Caco-2 (cell line): ENCODE measurements around the gene ADCYAP1R1. TPM values are rescaled to one million over a fixed set of nuclear protein-coding genes. Genes with fewer than 3 reads are reported as not detected.
A peak's percentile ranks its signal among the peaks of the same experiment; 100 is the strongest.

Experiments
- BruUV-seq: library from RNA; stranded (reverse); fragments of 400-500 nt; replicated peaks from 2 replicates; lab custom pipeline; 2021; lab: Mats Ljungman, UMichigan
- CTCF ChIA-PET: fragments of 300-600 bp; sonication (Branson Sonifier 250); formaldehyde crosslinking; loops from one replicate; lab custom pipeline; 2022; ENCODE audit warnings: antibody characterized with exemption; lab: Charles Lee
- POLR2A ChIA-PET: fragments of 300-600 bp; sonication (Branson Sonifier 250); formaldehyde crosslinking; loops from one replicate; lab custom pipeline; 2022; ENCODE audit warnings: antibody characterized with exemption; lab: Charles Lee
- DNase-seq, 2 experiments: peaks; one replicate each; pipeline versions ENCODE4 v3.0.0 to v3.0.0-alpha.2; 2020 to 2022
- H3K27me3 ChIP-seq: replicated peaks from 2 replicates; pipeline ENCODE4 v1.6.0; 2011; ENCODE audit warnings: low read length; ENCODE audit not compliant: control insufficient read depth, insufficient read depth
- H3K36me3 ChIP-seq: 2 replicates; pipeline ENCODE4 v1.5.1; 2011; ENCODE audit warnings: low read length; ENCODE audit not compliant: control insufficient read depth, insufficient read depth
- H3K4me1 ChIP-seq: fragments of 250-450 bp; sonication (Bioruptor Pico); 2 replicates; pipeline ENCODE4 v1.5.1; 2020; ENCODE audit warnings: mild to moderate bottlenecking
- H3K4me3 ChIP-seq: 2 replicates; pipeline ENCODE4 v1.5.1; 2011; ENCODE audit warnings: low read depth, mild to moderate bottlenecking, control low read depth, low read length
- H3K9me3 ChIP-seq: fragments of 250-450 bp; sonication (Bioruptor Pico); 2 replicates; pipeline ENCODE4 v1.5.1; 2020; ENCODE audit warnings: mild to moderate bottlenecking, moderate library complexity
- H3K27ac Mint-ChIP-seq: one replicate; pipeline ENCODE4 v1.8.0; 2022; ENCODE audit warnings: mixed read lengths; ENCODE audit not compliant: unreplicated experiment
- H3K27me3 Mint-ChIP-seq: one replicate; pipeline ENCODE4 v1.8.0; 2022; ENCODE audit warnings: mixed read lengths; ENCODE audit not compliant: insufficient read depth, unreplicated experiment
- H3K36me3 Mint-ChIP-seq: one replicate; pipeline ENCODE4 v1.8.0; 2022; ENCODE audit warnings: mild to moderate bottlenecking, mixed read lengths; ENCODE audit not compliant: insufficient read depth, unreplicated experiment
- H3K4me1 Mint-ChIP-seq: one replicate; pipeline ENCODE4 v1.8.0; 2022; ENCODE audit warnings: low read depth, mixed read lengths; ENCODE audit not compliant: unreplicated experiment
- H3K4me3 Mint-ChIP-seq: one replicate; pipeline ENCODE4 v1.8.0; 2022; ENCODE audit warnings: mild to moderate bottlenecking, moderate library complexity, mixed read lengths; ENCODE audit not compliant: unreplicated experiment
- H3K9me3 Mint-ChIP-seq: one replicate; pipeline ENCODE4 v1.8.0; 2022; ENCODE audit warnings: mixed read lengths; ENCODE audit not compliant: unreplicated experiment
- intact Hi-C: fragments of 100-400 bp; cut with micrococcal nuclease; formaldehyde crosslinking; loops from one replicate; pipeline ENCODE4 v1.10.0; 2022; ENCODE audit not compliant: unreplicated experiment
- total RNA-seq: library from RNA; stranded (reverse); gene quantifications from 2 replicates; pipeline ENCODE4 v1.2.3, GENCODE V29; 2022
- TF ChIP-seq, protein P1 (sequence below), 2 experiments: fragments of 200-600 bp in 1 of 2; IDR thresholded peaks; 1 replicate in 1 of 2; 2 replicates in 1 of 2; pipeline versions ENCODE4 v1.5.1 to v1.8.0; 2011 to 2022; ENCODE audit warnings: antibody characterized with exemption in 1 of 2, control low read depth in 1 of 2, inconsistent platforms in 1 of 2, low read depth in 1 of 2, low read length in 1 of 2, mild to moderate bottlenecking in 1 of 2, moderate library complexity in 1 of 2; ENCODE audit not compliant: insufficient read depth in 1 of 2, severe bottlenecking in 1 of 2, unreplicated experiment in 1 of 2

ADCYAP1R1 gene
- total RNA-seq, 1 experiment from 2014 or later, result not detected

DNA sequence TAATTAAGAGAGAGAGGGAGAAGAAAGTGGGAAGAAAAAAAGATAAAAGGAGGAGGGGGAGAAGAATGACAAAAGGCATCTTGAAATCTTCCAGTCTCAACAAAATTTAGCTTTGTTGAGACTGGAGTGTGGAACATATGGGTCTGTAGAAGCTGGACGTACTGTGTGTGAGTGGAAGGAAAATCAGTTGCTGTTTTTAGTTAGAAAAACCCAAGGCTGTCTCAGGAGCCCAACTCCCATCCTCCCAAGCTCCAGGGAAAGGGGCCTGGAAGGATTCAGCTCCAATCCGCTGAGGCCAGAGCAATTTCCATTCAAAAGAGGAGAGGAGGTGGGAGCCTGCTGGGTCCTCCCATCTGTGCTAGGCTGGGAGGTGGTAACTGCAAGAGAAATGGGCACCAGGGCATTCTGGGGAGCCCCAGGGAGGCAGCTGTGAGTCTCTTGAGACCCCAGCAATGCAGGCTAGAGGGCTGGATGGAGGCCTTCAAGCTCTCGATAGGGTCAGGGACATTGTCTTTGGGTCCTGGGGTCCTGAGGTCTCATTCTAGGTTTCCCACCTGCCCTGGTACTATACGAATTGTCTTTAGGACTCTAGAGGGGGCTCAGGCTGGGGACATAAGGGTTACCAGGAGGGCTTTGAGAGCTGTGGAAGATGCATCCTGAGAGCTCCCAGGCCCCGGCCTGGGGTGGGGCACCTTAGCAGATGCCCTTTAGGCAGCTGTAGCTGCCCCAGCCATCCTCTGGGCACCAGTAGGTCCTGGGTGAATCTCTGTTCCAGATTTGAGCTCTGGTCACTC lies 21.4 kb downstream of the ADCYAP1R1 start:
- H3K27me3 Mint-ChIP-seq, result peaks cover 24% of the 10 kb centered on the region
- no TSS peak for BruUV-seq
- Histone ChIP-seq H3K36me3 (no peaks in the 10 kb centered on the region), H3K4me1 (no peaks in the 10 kb centered on the region), H3K4me3 (no peak overlapping the region), H3K9me3 (no peaks in the 10 kb centered on the region), H3K27me3 (peaks cover 3% of the 10 kb centered on the region; the same call in 1 of the 2 replicates)
- ChIA-PET POLR2A (no interaction called here), CTCF (no interaction called here)
- H3K4me1 Mint-ChIP-seq, result no peaks in the 10 kb centered on the region
- intact Hi-C loops, result no loop called here
- TF ChIP-seq, protein P1, sequence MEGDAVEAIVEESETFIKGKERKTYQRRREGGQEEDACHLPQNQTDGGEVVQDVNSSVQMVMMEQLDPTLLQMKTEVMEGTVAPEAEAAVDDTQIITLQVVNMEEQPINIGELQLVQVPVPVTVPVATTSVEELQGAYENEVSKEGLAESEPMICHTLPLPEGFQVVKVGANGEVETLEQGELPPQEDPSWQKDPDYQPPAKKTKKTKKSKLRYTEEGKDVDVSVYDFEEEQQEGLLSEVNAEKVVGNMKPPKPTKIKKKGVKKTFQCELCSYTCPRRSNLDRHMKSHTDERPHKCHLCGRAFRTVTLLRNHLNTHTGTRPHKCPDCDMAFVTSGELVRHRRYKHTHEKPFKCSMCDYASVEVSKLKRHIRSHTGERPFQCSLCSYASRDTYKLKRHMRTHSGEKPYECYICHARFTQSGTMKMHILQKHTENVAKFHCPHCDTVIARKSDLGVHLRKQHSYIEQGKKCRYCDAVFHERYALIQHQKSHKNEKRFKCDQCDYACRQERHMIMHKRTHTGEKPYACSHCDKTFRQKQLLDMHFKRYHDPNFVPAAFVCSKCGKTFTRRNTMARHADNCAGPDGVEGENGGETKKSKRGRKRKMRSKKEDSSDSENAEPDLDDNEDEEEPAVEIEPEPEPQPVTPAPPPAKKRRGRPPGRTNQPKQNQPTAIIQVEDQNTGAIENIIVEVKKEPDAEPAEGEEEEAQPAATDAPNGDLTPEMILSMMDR (IDR thresholded peaks at IDR 0.05; ENCODE audit: insufficient read depth in 1 of 2, low read depth in 1 of 2, low read length in 1 of 2, severe bottlenecking in 1 of 2, unreplicated experiment in 1 of 2), result no peak
- no peak for DNase-seq
- no peak overlapping the region for H3K4me3 Mint-ChIP-seq
- H3K36me3 Mint-ChIP-seq, result no peaks in the 10 kb centered on the region
- no peaks in the 10 kb centered on the region for H3K9me3 Mint-ChIP-seq
- no peak overlapping the region for H3K27ac Mint-ChIP-seq

DNA sequence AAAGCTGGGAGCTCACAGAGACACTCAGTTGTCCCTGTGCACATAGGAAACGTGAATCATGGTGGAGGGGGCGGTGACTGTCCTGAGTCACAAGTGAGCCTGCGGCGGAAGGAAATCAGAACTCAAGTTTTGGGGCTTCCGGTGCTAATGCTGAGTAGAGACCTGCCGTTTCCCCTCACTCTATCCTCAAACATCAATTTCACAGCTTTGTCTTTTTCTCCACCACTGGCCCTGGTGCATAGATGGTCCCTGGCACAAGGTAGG lies 21.9 kb downstream of the ADCYAP1R1 start:
- peaks cover 24% of the 10 kb centered on the region for H3K27me3 Mint-ChIP-seq
- BruUV-seq, result no TSS peak
- TF ChIP-seq, protein P1 (IDR thresholded peaks at IDR 0.05; ENCODE audit: insufficient read depth in 1 of 2, low read depth in 1 of 2, low read length in 1 of 2, severe bottlenecking in 1 of 2, unreplicated experiment in 1 of 2), result no peak
- H3K4me3 ChIP-seq, result no peak overlapping the region
- no peaks in the 10 kb centered on the region for H3K9me3 ChIP-seq
- POLR2A ChIA-PET, result no interaction called here
- H3K4me1 Mint-ChIP-seq, result no peaks in the 10 kb centered on the region
- intact Hi-C loops, result no loop called here
- H3K36me3 Mint-ChIP-seq, result no peaks in the 10 kb centered on the region
- peak in 1 of 2 experiments; percentile 5 for DNase-seq
- peaks cover 3% of the 10 kb centered on the region; the same call in 1 of the 2 replicates for H3K27me3 ChIP-seq
- no peaks in the 10 kb centered on the region for H3K4me1 ChIP-seq
- H3K9me3 Mint-ChIP-seq, result no peaks in the 10 kb centered on the region
- H3K27ac Mint-ChIP-seq, result no peak overlapping the region
- H3K4me3 Mint-ChIP-seq, result no peak overlapping the region
- no peaks in the 10 kb centered on the region for H3K36me3 ChIP-seq
- CTCF ChIA-PET, result interaction anchor here (0.7 kb wide), 1 partner anchor 90 kb away, joined by 3 read pairs; no protein-coding TSS in a partner anchor

DNA sequence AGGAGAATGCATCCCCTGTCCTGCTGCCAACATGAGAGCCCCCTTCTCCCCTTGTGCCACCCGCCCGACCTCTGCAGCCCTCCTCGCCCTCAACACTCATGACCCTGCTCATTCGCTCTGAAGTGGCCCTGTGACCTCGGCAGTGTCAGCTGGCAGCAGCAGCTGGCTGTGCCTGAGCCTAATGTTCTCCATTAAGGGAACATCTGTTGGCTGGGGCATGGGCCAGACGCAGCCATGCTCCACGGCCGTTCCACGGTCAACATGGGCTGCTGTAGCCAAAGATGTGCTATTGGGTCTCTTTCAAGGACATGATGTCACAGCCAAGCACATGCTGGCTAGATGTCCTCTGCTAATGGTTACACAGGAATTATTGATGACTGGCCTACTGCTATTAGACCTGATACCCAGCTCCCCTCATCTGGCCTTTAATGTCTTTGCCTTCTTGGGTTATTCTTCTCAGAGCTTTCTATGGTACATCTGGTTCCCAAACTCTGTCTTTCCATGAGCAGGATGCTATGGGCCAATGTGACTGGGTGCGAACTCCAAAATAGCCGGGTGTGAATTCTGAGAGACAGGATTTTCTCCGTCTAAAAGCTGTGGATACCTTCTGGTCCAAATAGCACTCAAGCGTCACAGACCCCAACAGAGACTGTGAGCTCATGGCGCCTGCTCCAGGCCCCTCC lies 22.4 kb downstream of the ADCYAP1R1 start:
- no peaks in the 10 kb centered on the region for H3K4me1 ChIP-seq
- Mint-ChIP-seq H3K36me3 (no peaks in the 10 kb centered on the region), H3K4me3 (no peak overlapping the region), H3K4me1 (no peaks in the 10 kb centered on the region), H3K9me3 (no peaks in the 10 kb centered on the region), H3K27ac (no peak overlapping the region), H3K27me3 (peaks cover 23% of the 10 kb centered on the region)
- no peaks in the 10 kb centered on the region for H3K9me3 ChIP-seq
- H3K27me3 ChIP-seq, result peaks cover 4% of the 10 kb centered on the region; the same call in 1 of the 2 replicates
- TF ChIP-seq, protein P1 (IDR thresholded peaks at IDR 0.05; ENCODE audit: insufficient read depth in 1 of 2, low read depth in 1 of 2, low read length in 1 of 2, severe bottlenecking in 1 of 2, unreplicated experiment in 1 of 2), result no peak
- no TSS peak for BruUV-seq
- DNase-seq, result peak in 1 of 2 experiments; percentile 22
- ChIA-PET POLR2A (no interaction called here), CTCF (interaction anchor here (0.7 kb wide), 1 partner anchor 91 kb away, joined by 3 read pairs; no protein-coding TSS in a partner anchor)
- intact Hi-C loops, result no loop called here
- H3K36me3 ChIP-seq, result no peaks in the 10 kb centered on the region
- no peak overlapping the region for H3K4me3 ChIP-seq
